A673 (cell line): ENCODE measurements around the gene SEMA3A. TPM values are rescaled to one million over a fixed set of nuclear protein-coding genes. Genes with fewer than 3 reads are reported as not detected.

ENCODE experiments used
- BruUV-seq: library from RNA; stranded (reverse); fragments of 400-500 nt; replicated peaks from 2 replicates; lab custom pipeline; 2021; lab: Mats Ljungman, UMichigan
- CTCF ChIA-PET: fragments of 300-600 bp; sonication (Branson Sonifier 250); formaldehyde crosslinking; loops from one replicate; lab custom pipeline; 2022; ENCODE audit warnings: antibody characterized with exemption; lab: Charles Lee
- POLR2A ChIA-PET: fragments of 300-600 bp; sonication (Branson Sonifier 250); formaldehyde crosslinking; loops from one replicate; lab custom pipeline; 2022; ENCODE audit warnings: antibody characterized with exemption; ENCODE audit not compliant: low non-redundant PET; lab: Charles Lee
- DNase-seq: peaks from one replicate; pipeline ENCODE4 v3.0.0-alpha.2; 2015; ENCODE audit warnings: low spot score
- H3K27ac ChIP-seq: fragments of 200-600 bp; sonication (generic); 2 replicates; pipeline ENCODE4 v1.5.1; 2016; ENCODE audit warnings: mixed run types, low read depth, mild to moderate bottlenecking, mixed read lengths, antibody characterized with exemption, low read length; ENCODE audit not compliant: poor library complexity, severe bottlenecking
- H3K27me3 ChIP-seq: fragments of 200-600 bp; sonication (generic); replicated peaks from 2 replicates; pipeline ENCODE4 v1.6.1; 2017; ENCODE audit warnings: mixed run types, low read depth, mild to moderate bottlenecking, mixed read lengths, antibody characterized with exemption, low read length; ENCODE audit not compliant: insufficient read depth, poor library complexity
- H3K36me3 ChIP-seq: fragments of 200-600 bp; sonication (generic); 2 replicates; pipeline ENCODE4 v1.6.1; 2016; ENCODE audit warnings: mixed run types, mild to moderate bottlenecking, mixed read lengths, antibody characterized with exemption, low read length; ENCODE audit not compliant: insufficient read depth, poor library complexity, severe bottlenecking
- H3K4me1 ChIP-seq: fragments of 200-600 bp; sonication (generic); 2 replicates; pipeline ENCODE4 v1.6.1; 2017; ENCODE audit warnings: mixed run types, mild to moderate bottlenecking, mixed read lengths, antibody characterized with exemption, low read length; ENCODE audit not compliant: insufficient read depth, poor library complexity, severe bottlenecking
- H3K4me3 ChIP-seq: fragments of 200-600 bp; sonication (generic); 2 replicates; pipeline ENCODE4 v1.5.1; 2016; ENCODE audit warnings: low read depth, mixed run types, mild to moderate bottlenecking, mixed read lengths, low read length; ENCODE audit not compliant: poor library complexity, severe bottlenecking
- H3K9me3 ChIP-seq: fragments of 200-600 bp; sonication (generic); 2 replicates; pipeline ENCODE4 v1.6.1; 2016; ENCODE audit warnings: mixed run types, low read depth, mild to moderate bottlenecking, mixed read lengths, antibody characterized with exemption, low read length; ENCODE audit not compliant: poor library complexity, severe bottlenecking
- EZH2 ChIP-seq: fragments of 200-600 bp; sonication (generic); IDR thresholded peaks from 2 replicates; pipeline ENCODE4 v1.6.1; 2017; ENCODE audit warnings: borderline replicate concordance, low read depth, mild to moderate bottlenecking, mixed read lengths, antibody characterized with exemption, low read length; ENCODE audit not compliant: poor library complexity, severe bottlenecking
- intact Hi-C: fragments of 100-400 bp; cut with micrococcal nuclease; formaldehyde crosslinking; loops from one replicate; pipeline ENCODE4 v1.10.0; 2022; ENCODE audit not compliant: unreplicated experiment
- total RNA-seq: library from RNA; stranded (reverse); gene quantifications from 2 replicates; pipeline ENCODE4 v1.2.3, GENCODE V29; 2021
- TF ChIP-seq, protein P1 (sequence below): fragments of 300-800, 200-600 bp; sonication (generic); conservative IDR thresholded peaks from 2 replicates; pipeline ENCODE4 v1.5.1; 2017; ENCODE audit warnings: low read depth, mild to moderate bottlenecking, antibody characterized with exemption, low read length, moderate library complexity, mixed read lengths

The SEMA3A gene
- total RNA-seq, 1 experiment from 2014 or later: 22.8 TPM

DNA sequence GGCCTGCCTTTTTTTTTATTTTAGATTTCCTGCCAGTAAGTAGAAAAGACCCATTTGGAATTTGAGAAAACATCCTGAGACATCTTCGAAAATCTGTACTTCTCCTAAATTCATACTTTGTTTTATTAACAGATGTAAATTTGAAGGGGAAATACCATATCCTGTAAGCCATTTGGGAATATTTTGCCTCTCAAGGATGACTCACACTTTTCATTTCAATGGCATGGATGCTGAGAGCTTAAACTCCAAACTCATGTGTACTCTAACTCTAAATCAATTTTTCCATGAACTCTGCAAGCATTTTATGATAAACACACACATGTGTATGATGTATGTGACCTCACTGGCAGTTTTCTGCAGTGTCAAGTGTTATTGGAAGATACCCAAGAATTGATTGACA is 89.0 kb downstream of the SEMA3A start:
- CTCF ChIA-PET: no interaction called here
- Histone ChIP-seq H3K4me1 (peaks cover 66% of the 10 kb centered on the region), H3K4me3 (no peak overlapping the region), H3K9me3 (no peaks in the 10 kb centered on the region), H3K27ac (peak overlapping the region; percentile 45), H3K27me3 (no peaks in the 10 kb centered on the region), H3K36me3 (no peaks in the 10 kb centered on the region)
- POLR2A ChIA-PET: no interaction called here
- no TSS peak for BruUV-seq
- peak; percentile 73 for DNase-seq
- TF ChIP-seq, protein P1, sequence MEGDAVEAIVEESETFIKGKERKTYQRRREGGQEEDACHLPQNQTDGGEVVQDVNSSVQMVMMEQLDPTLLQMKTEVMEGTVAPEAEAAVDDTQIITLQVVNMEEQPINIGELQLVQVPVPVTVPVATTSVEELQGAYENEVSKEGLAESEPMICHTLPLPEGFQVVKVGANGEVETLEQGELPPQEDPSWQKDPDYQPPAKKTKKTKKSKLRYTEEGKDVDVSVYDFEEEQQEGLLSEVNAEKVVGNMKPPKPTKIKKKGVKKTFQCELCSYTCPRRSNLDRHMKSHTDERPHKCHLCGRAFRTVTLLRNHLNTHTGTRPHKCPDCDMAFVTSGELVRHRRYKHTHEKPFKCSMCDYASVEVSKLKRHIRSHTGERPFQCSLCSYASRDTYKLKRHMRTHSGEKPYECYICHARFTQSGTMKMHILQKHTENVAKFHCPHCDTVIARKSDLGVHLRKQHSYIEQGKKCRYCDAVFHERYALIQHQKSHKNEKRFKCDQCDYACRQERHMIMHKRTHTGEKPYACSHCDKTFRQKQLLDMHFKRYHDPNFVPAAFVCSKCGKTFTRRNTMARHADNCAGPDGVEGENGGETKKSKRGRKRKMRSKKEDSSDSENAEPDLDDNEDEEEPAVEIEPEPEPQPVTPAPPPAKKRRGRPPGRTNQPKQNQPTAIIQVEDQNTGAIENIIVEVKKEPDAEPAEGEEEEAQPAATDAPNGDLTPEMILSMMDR: no peak
- TF ChIP-seq EZH2: no peak
- intact Hi-C loops: no loop called here

DNA sequence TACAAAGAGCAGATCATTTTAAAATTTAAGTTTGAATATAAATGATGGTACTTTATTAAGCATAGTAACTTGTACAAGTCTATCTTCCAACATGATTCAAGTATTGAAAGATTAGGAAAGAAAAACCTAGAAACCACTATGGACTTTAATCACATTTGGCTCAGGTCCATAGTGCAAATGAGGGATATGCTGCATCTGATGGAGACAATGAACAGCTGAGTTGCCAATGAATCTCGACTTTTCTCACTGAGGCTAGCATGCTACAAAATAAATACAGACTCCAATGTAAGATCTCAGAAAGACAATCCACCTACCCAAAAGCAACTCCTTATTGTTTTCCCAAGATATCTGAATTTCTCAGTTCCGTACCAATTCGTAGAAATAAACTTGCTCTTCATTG is 89.8 kb downstream of the SEMA3A start:
- POLR2A ChIA-PET: no interaction called here
- peak; percentile 57 for DNase-seq
- peaks cover 64% of the 10 kb centered on the region for H3K4me1 ChIP-seq
- intact Hi-C loops: no loop called here
- BruUV-seq: no TSS peak
- peak overlapping the region; percentile 45 for H3K27ac ChIP-seq
- CTCF ChIA-PET: no interaction called here
- TF ChIP-seq, protein P1: no peak
- no peak for TF ChIP-seq EZH2
- H3K36me3 ChIP-seq: no peaks in the 10 kb centered on the region
- no peak overlapping the region for H3K4me3 ChIP-seq
- H3K9me3 ChIP-seq: no peaks in the 10 kb centered on the region
- no peaks in the 10 kb centered on the region for H3K27me3 ChIP-seq

DNA sequence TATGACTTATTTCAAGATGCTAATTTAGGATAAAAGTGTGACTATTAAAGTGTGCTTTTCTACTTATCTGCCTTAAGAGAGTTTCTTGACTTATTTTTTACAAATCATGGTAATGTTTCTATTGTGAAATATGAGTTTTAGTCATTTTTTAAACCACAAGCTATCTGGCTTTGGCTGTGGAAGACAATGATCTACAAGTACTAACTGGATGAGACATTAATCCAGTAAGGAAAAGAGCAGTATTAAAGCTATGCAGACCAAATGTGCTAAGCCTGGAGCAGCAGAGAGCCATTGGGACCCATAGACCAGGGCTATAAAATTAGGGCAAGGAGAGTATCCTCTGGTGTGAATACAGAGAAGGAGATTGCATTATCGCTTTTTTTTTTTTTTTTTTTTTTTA is 92.4 kb downstream of the SEMA3A start:
- Histone ChIP-seq H3K27ac (no peak overlapping the region), H3K27me3 (no peaks in the 10 kb centered on the region), H3K9me3 (no peaks in the 10 kb centered on the region), H3K4me3 (no peak overlapping the region), H3K36me3 (no peaks in the 10 kb centered on the region), H3K4me1 (peaks cover 49% of the 10 kb centered on the region)
- CTCF ChIA-PET: interaction anchor here (0.6 kb wide), 1 partner anchor 113 kb away, joined by 10 read pairs; no protein-coding TSS in a partner anchor
- POLR2A ChIA-PET: no interaction called here
- intact Hi-C loops: no loop called here
- TF ChIP-seq EZH2: no peak
- TF ChIP-seq, protein P1: no peak
- no peak for DNase-seq
- no TSS peak for BruUV-seq
